Ascending aorta (tissue), 2 donors: Measurements from ENCODE around the gene SNRPD3. TPM values are rescaled to one million over a fixed set of nuclear protein-coding genes. Genes with fewer than 3 reads are reported as not detected.
"Not testable (repeated sequence)": the region's sequence is repeated elsewhere in the genome, so short reads cannot be mapped to it uniquely, and the experiment has no call there.

Experiments
- DNase-seq, 2 donors: peaks; one replicate each; pipeline ENCODE4 v3.0.0-alpha.2; 2019; ENCODE audit warnings: low spot score in 2 of 2
- H3K27ac ChIP-seq, 2 donors: fragments of 200-600 bp; sonication (generic); one replicate each; pipeline ENCODE4 v1.5.1; 2016 to 2017; ENCODE audit warnings: mild to moderate bottlenecking in 1 of 2
- H3K27me3 ChIP-seq: fragments of 200-600 bp; sonication (generic); one replicate; pipeline ENCODE4 v1.5.1; 2017
- H3K36me3 ChIP-seq, 2 donors: fragments of 200-600 bp; sonication (generic); one replicate each; pipeline ENCODE4 v1.5.1; 2016
- H3K4me1 ChIP-seq, 2 donors: fragments of 200-600 bp; sonication (generic); one replicate each; pipeline ENCODE4 v1.5.1; 2016 to 2017; ENCODE audit warnings: mild to moderate bottlenecking in 1 of 2
- H3K4me3 ChIP-seq, 2 donors: fragments of 200-600 bp; sonication (generic); one replicate each; pipeline ENCODE4 v1.5.1; 2016 to 2017; ENCODE audit warnings: mild to moderate bottlenecking in 1 of 2
- H3K9me3 ChIP-seq, 2 donors: fragments of 200-600 bp; sonication (generic); one replicate each; pipeline ENCODE4 v1.5.1; 2016
- CTCF ChIP-seq, 3 experiments: fragments of 200-600 bp in 2 of 3; fragments of 450-650 bp in 1 of 3; sonication (generic) in 2 of 3; IDR thresholded peaks; one replicate each; pipeline ENCODE4 v1.5.1; 2016 to 2019; ENCODE audit warnings: antibody characterized with exemption in 3 of 3, mild to moderate bottlenecking in 1 of 3, moderate library complexity in 1 of 3
- intact Hi-C: fragments of 100-400 bp; cut with DNase I; formaldehyde crosslinking; loops from one replicate; pipeline ENCODE4 v1.15.1; 2023
- total RNA-seq: library from RNA; depleted of rRNA; stranded (reverse); fragments of >200 nt; gene quantifications from one replicate; pipeline ENCODE4 v1.1.0, GENCODE V29; 2016

Gene SNRPD3
- total RNA-seq, 1 donor from 2014 or later: 113 TPM

GRCh38 chr22:24591286-24591830 lies 35.6 kb downstream of the SNRPD3 start:
- intact Hi-C loops: no loop called here
- no peak for DNase-seq
- Histone ChIP-seq H3K4me1 (peaks cover 6 to 7% of the 10 kb centered on the region in 2 donors), H3K27me3 (no peaks in the 10 kb centered on the region), H3K27ac (peak overlapping the region; percentile 27 to 83), H3K36me3 (peaks cover 9 to 26% of the 10 kb centered on the region in 2 donors), H3K9me3 (no peaks in the 10 kb centered on the region), H3K4me3 (no peak overlapping the region)
- no peak for TF ChIP-seq CTCF (IDR thresholded peaks at IDR 0.05)

GRCh38 chr22:24592058-24592850 lies 36.5 kb downstream of the SNRPD3 start:
- no peak for DNase-seq
- Histone ChIP-seq H3K4me1 (peaks cover 6 to 7% of the 10 kb centered on the region in 2 donors), H3K9me3 (no peaks in the 10 kb centered on the region), H3K27me3 (no peaks in the 10 kb centered on the region), H3K27ac (peak overlapping the region; percentile 72 to 83), H3K36me3 (peaks cover 9 to 21% of the 10 kb centered on the region in 2 donors), H3K4me3 (peak overlapping the region; percentile 62 to 77)
- intact Hi-C loops: loop anchor here (2.0 kb wide), 1 partner anchor 37 kb away; the partner anchor contains the start of genes GUCD1 and SNRPD3
- peak in 1 of 3 experiments; percentile 9 for TF ChIP-seq CTCF (IDR thresholded peaks at IDR 0.05)

- H3K9me3 ChIP-seq: no peaks in the 10 kb centered on the region
- intact Hi-C loops: loop anchor here (2.0 kb wide), 1 partner anchor 38 kb away; the partner anchor contains the start of genes GUCD1 and SNRPD3
- H3K27me3 ChIP-seq: no peaks in the 10 kb centered on the region
- peaks cover 6 to 7% of the 10 kb centered on the region in 2 donors for H3K4me1 ChIP-seq
- no peak for TF ChIP-seq CTCF (IDR thresholded peaks at IDR 0.05)
- peak within 1 kb of the TSS; percentile 72 to 83 for H3K27ac ChIP-seq
- peak within 1 kb of the TSS; percentile 62 to 77 for H3K4me3 ChIP-seq
- H3K36me3 ChIP-seq: peaks cover 6 to 14% of the 10 kb centered on the region in 2 donors
- peak; percentile 52 to 95 for DNase-seq
Observed at GRCh38 chr22:24592851-24593558, 37.2 kb downstream of the SNRPD3 start, which contains the start of gene LRRC75B. TSS of gene LRRC75B (minus strand) at chr22:24593073. CDS start at chr22:24593039, 34 bp downstream.

- intact Hi-C loops: loop anchor here (2.0 kb wide), 1 partner anchor 39 kb away; the partner anchor contains the start of genes GUCD1 and SNRPD3
- not testable (repeated sequence) for H3K9me3 ChIP-seq, H3K4me1 ChIP-seq, H3K27me3 ChIP-seq, DNase-seq, H3K36me3 ChIP-seq
- peak overlapping the region; percentile 59 to 83 for H3K27ac ChIP-seq
- H3K4me3 ChIP-seq: peak overlapping the region; percentile 62 to 77
Observed at GRCh38 chr22:24593559-24593835, 37.7 kb downstream of the SNRPD3 start.

- peak overlapping the region; percentile 59 to 83 for H3K27ac ChIP-seq
- no peaks in the 10 kb centered on the region for H3K27me3 ChIP-seq
- H3K9me3 ChIP-seq: no peaks in the 10 kb centered on the region
- intact Hi-C loops: loop anchor here (2.0 kb wide), 1 partner anchor 39 kb away; the partner anchor contains the start of genes GUCD1 and SNRPD3
- peaks cover 0 to 6% of the 10 kb centered on the region in 2 donors for H3K36me3 ChIP-seq
- no peak for TF ChIP-seq CTCF (IDR thresholded peaks at IDR 0.05)
- DNase-seq: no peak
- H3K4me1 ChIP-seq: peaks cover 6 to 7% of the 10 kb centered on the region in 2 donors
- H3K4me3 ChIP-seq: peak overlapping the region in 1 of 2 donors; percentile 77
Observed at GRCh38 chr22:24593836-24594568, 38.2 kb downstream of the SNRPD3 start.
